Measurements from ENCODE around the gene IGF2BP3.

Gene IGF2BP3

GRCh38 chr7:23373151-23374004 is 96.9 kb downstream of the IGF2BP3 start:
- no peak for DNase-seq

GRCh38 chr7:23372611-23373010 is 97.7 kb downstream of the IGF2BP3 start:
- no peak for DNase-seq

- DNase-seq, result no peak
Observed at GRCh38 chr7:23371654-23372053, 98.6 kb downstream of the IGF2BP3 start.

GRCh38 chr7:23369695-23370404 is 100.4 kb downstream of the IGF2BP3 start:
- no peak for DNase-seq

- DNase-seq, result no peak
Observed at GRCh38 chr7:23369100-23369499, 101.2 kb downstream of the IGF2BP3 start.

- no peak for DNase-seq
Observed at GRCh38 chr7:23358152-23358674, 112.1 kb downstream of the IGF2BP3 start.

GRCh38 chr7:23357190-23358093 is 112.8 kb downstream of the IGF2BP3 start:
- DNase-seq, result no peak

GRCh38 chr7:23356726-23357125 is 113.6 kb downstream of the IGF2BP3 start:
- no peak for DNase-seq

- DNase-seq, result no peak
Observed at GRCh38 chr7:23356168-23356567, 114.1 kb downstream of the IGF2BP3 start.

- no peak for DNase-seq
Observed at GRCh38 chr7:23353172-23353571, 117.1 kb downstream of the IGF2BP3 start.

- no peak for DNase-seq
Observed at GRCh38 chr7:23350466-23350865, 119.8 kb downstream of the IGF2BP3 start.

GRCh38 chr7:23349484-23350157 is 120.7 kb downstream of the IGF2BP3 start:
- no peak for DNase-seq

- no peak for DNase-seq
Observed at GRCh38 chr7:23347682-23348180, 122.6 kb downstream of the IGF2BP3 start.

GRCh38 chr7:23347033-23347681 is 123.1 kb downstream of the IGF2BP3 start:
- DNase-seq, result no peak

GRCh38 chr7:23346316-23346715 is 124.0 kb downstream of the IGF2BP3 start:
- DNase-seq, result no peak

GRCh38 chr7:23345601-23346000 is 124.7 kb downstream of the IGF2BP3 start:
- DNase-seq, result no peak

GRCh38 chr7:23343806-23344475 is 126.3 kb downstream of the IGF2BP3 start:
- no peak for DNase-seq

GRCh38 chr7:23343102-23343501 is 127.2 kb downstream of the IGF2BP3 start:
- DNase-seq, result no peak

GRCh38 chr7:23341846-23342598 is 128.3 kb downstream of the IGF2BP3 start:
- no peak for DNase-seq

GRCh38 chr7:23338863-23339262 is 131.4 kb downstream of the IGF2BP3 start:
- DNase-seq, result no peak
